Stimulated activated naive CD8-positive, alpha-beta T cell treated with anti-CD3 and anti-CD28 coated beads, Interleukin-15, amount 100 ng/mL, for 72 hours (primary cell): ENCODE data around the gene SAPCD1.
A peak's percentile ranks its signal among the peaks of the same experiment; 100 is the strongest.

Experiments
- ATAC-seq: fragments of 150-1000 bp; cut with Tn5 transposase; 2 replicates; pipeline ENCODE4 v1.10.0; 2021; ENCODE audit warnings: mild to moderate bottlenecking, moderate library complexity
- DNase-seq, 2 donors: peaks; one replicate each; pipeline ENCODE4 v3.0.0; 2021 to 2022
- H3K27ac Mint-ChIP-seq, 2 donors: one replicate each; pipeline ENCODE4 v1.8.0; 2022; ENCODE audit warnings: mild to moderate bottlenecking in 2 of 2, mixed read lengths in 2 of 2, moderate library complexity in 2 of 2
- H3K27me3 Mint-ChIP-seq: one replicate; pipeline ENCODE4 v1.8.0; 2022; ENCODE audit warnings: mixed read lengths
- H3K4me1 Mint-ChIP-seq: one replicate; pipeline ENCODE4 v1.8.0; 2022; ENCODE audit warnings: mild to moderate bottlenecking, mixed read lengths
- H3K4me3 Mint-ChIP-seq, 2 donors: one replicate each; pipeline ENCODE4 v1.8.0; 2022; ENCODE audit warnings: mild to moderate bottlenecking in 2 of 2, mixed read lengths in 2 of 2, moderate library complexity in 1 of 2
- H3K9me3 Mint-ChIP-seq, 2 donors: one replicate each; pipeline ENCODE4 v1.8.0; 2022; ENCODE audit warnings: mixed read lengths in 2 of 2

Gene SAPCD1

DNA sequence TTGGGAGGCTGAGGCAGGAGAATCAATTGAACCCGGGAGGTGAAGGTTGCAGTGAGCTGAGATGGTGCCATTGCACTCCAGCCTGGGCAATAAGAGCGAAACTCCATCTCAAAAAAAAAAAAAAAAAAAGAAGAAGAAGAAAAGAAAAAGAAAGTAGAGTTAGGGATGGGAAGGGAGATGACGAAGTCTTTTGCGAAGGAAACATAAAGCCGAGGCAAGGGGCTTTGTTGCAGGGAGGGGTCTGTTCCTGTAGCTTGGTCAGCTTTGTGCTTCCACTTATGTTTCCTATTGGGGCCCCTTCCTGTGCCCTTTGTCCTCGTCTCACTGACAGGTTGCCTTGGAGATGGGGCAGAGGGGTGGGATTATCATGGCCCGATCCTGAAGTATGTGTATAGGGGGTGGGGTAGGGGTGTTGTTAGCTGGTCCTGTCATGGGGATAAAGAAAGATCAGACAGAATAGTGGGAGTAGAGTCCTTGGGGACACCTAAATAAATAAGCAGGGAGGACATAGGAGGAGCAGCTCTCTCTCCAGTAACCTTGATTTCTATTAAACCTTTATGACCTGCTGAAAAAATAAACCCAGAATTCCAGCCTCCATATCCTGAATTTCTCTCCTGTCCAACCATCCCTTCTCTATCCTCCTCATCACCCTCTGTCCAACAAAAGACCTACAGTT lies 25.0 kb upstream of the SAPCD1 start:
- peak overlapping the region; percentile 36 to 94 for H3K27ac Mint-ChIP-seq
- ATAC-seq: no peak
- no peaks in the 10 kb centered on the region for H3K27me3 Mint-ChIP-seq
- peaks cover 70% of the 10 kb centered on the region for H3K4me1 Mint-ChIP-seq
- H3K4me3 Mint-ChIP-seq: peak overlapping the region; percentile 95 to 97
- no peaks in the 10 kb centered on the region for H3K9me3 Mint-ChIP-seq
- no peak for DNase-seq

DNA sequence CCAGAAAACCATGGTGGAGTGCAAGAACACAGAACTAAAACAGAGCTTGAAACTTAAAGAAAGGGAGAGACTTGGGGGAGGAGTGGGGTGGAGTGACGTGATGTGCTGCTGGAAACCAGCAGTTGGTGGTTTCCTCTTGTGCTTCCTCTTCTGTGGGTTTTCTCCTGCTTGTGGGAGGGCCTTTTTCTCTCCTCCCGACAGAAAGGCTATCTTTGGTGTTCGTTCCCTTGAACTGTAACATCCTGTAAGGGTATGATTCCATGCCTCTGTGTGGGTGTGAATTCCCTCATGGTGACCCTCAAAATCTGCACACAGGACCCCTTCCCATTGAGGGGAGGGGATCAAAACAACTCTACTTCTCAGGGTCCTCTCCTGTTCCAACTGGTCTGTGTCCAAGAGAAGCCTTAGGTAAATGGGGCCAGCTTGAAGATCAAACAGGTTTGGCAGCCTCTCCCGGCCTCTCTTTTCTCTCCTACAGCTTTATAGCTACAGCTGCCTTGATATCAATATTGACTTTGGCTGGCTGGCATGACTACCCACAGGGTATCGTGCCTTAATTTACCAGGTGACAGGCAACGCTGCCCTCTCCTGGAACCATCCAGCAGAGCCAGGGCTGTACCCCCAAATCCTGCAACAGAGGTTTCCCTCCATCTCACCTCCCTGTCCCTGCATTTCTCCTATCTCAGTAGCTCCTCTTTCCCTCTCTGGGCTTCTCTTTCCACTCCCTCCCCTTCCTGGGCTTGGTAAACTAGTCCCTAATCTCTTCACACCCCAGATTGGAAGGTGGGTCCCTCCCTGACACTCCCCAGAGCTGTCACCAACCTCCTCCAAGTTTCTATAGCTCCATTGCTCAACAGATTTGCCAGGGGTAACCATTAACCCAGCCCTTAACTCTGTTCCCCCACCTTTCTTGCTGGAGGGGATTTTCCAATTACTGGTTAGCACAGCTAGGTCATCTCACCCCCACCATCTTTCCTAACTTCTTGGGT lies 24.2 kb upstream of the SAPCD1 start:
- Mint-ChIP-seq H3K4me1 (peaks cover 66% of the 10 kb centered on the region), H3K9me3 (no peaks in the 10 kb centered on the region), H3K27me3 (no peaks in the 10 kb centered on the region), H3K27ac (peak overlapping the region; percentile 76 to 94), H3K4me3 (peak overlapping the region; percentile 95 to 97)
- peak; percentile 32 for ATAC-seq
- DNase-seq: peak; percentile 47 to 71

DNA sequence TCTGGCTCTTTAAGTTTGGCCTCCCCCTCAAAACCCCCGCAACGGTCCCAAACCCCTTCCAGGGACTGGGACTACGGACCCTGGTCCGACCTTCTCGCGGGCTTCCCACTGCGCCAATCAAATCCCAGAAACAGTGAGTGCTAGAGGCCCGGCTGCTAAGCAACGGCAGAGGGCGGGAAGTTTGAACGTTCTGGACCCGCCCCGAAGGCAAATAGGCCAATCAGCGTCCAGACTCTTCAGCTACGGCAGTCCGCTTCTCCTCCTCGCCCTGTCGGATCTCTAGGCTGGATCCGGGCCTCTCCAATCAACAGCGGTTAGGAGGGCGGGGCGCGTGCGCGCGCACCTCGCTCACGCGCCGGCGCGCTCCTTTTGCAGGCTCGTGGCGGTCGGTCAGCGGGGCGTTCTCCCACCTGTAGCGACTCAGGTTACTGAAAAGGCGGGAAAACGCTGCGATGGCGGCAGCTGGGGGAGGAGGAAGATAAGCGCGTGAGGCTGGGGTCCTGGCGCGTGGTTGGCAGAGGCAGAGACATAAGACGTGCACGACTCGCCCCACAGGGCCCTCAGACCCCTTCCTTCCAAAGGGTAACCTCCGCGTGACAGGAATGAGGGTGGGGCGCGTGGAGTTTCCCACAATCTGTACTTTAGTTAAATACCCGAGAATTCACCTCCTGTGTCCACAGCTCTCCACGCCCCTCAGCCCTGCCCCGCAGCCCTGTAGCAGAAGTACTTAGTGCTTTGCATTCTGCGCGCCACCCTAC lies 22.6 kb upstream of the SAPCD1 start, which contains the start of gene MSH5:
MSH5 (plus strand) TSS at position 367 of the 758 bp plus-strand sequence. CDS start 462 bp downstream, outside the sequence.
- ATAC-seq (peak; percentile 85), DNase-seq (peak; percentile 94 to 97)
- peak within 1 kb of the TSS; percentile 92 to 94 for H3K27ac Mint-ChIP-seq
- H3K4me1 Mint-ChIP-seq: peaks cover 52% of the 10 kb centered on the region
- no peaks in the 10 kb centered on the region for H3K9me3 Mint-ChIP-seq
- no peaks in the 10 kb centered on the region for H3K27me3 Mint-ChIP-seq
- peak within 1 kb of the TSS; percentile 95 to 97 for H3K4me3 Mint-ChIP-seq

GRCh38 chr6:31740397-31741223 lies 21.8 kb upstream of the SAPCD1 start:
- Mint-ChIP-seq H3K9me3 (no peaks in the 10 kb centered on the region), H3K27me3 (no peaks in the 10 kb centered on the region), H3K27ac (peak overlapping the region; percentile 92 to 94), H3K4me3 (peak overlapping the region; percentile 92 to 97), H3K4me1 (peaks cover 52% of the 10 kb centered on the region)
- DNase-seq (no peak), ATAC-seq (no peak)

- H3K27ac Mint-ChIP-seq: no peak overlapping the region
- DNase-seq (no peak), ATAC-seq (no peak)
- no peaks in the 10 kb centered on the region for H3K9me3 Mint-ChIP-seq
- H3K4me3 Mint-ChIP-seq: peak overlapping the region; percentile 52 to 97
- peaks cover 49% of the 10 kb centered on the region for H3K4me1 Mint-ChIP-seq
- H3K27me3 Mint-ChIP-seq: no peaks in the 10 kb centered on the region
These were observed 20.6 kb upstream of the SAPCD1 start for GRCh38 chr6:31741815-31742214.

GRCh38 chr6:31742894-31743293 lies 19.6 kb upstream of the SAPCD1 start:
- Mint-ChIP-seq H3K4me3 (no peak overlapping the region), H3K9me3 (no peaks in the 10 kb centered on the region)

GRCh38 chr6:31744422-31744821 lies 18.0 kb upstream of the SAPCD1 start:
- DNase-seq: no peak

More at GRCh38 chr6:31742894-31743293, 19.6 kb upstream of the SAPCD1 start:
- H3K27ac Mint-ChIP-seq: no peak overlapping the region
- DNase-seq: no peak
- no peak for ATAC-seq
- H3K4me1 Mint-ChIP-seq: peaks cover 38% of the 10 kb centered on the region
- H3K27me3 Mint-ChIP-seq: no peaks in the 10 kb centered on the region

DNA sequence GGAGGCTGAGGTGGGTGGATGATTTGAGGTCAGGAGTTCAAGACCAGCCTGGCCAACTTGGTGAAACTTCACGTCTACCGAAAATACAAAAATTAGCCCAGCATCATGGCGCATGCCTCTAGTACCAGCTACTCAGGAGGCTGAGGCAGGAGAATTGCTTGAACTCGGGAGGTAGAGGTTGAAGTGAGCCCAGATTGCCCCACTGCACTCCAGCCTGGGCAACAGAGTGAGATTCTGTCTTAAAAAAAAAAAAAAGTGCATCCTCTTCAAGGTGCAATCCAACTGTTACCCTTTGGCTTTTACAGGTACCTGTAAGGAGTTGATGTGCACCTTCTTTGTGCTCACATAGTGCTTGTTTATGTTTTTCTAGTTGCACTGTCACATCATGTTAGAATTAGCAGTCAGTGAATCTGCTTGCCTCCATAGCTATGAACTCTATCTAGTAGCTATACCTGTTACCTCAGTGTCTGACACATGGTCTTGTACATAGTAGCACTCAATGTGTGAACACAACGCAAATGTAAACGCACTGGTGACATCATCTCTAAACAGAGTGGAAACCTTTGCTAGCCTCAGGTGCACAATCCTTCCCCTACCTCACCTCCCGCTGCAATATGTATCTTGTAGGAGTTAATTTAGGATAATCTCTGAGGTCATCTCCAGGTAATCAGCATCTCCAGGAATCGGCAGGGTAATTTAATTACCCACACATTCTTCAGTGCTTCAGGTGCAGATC lies 13.0 kb upstream of the SAPCD1 start:
- no peaks in the 10 kb centered on the region for H3K4me1 Mint-ChIP-seq
- H3K27me3 Mint-ChIP-seq: no peaks in the 10 kb centered on the region
- DNase-seq (no peak), ATAC-seq (no peak)
- no peak overlapping the region for H3K4me3 Mint-ChIP-seq
- H3K9me3 Mint-ChIP-seq: no peaks in the 10 kb centered on the region
- H3K27ac Mint-ChIP-seq: no peak overlapping the region

More at GRCh38 chr6:31744422-31744821, 18.0 kb upstream of the SAPCD1 start:
- H3K9me3 Mint-ChIP-seq: no peaks in the 10 kb centered on the region
- H3K4me3 Mint-ChIP-seq: no peak overlapping the region
- no peaks in the 10 kb centered on the region for H3K27me3 Mint-ChIP-seq
- no peak overlapping the region for H3K27ac Mint-ChIP-seq
- no peak for ATAC-seq
- peaks cover 23% of the 10 kb centered on the region for H3K4me1 Mint-ChIP-seq

DNA sequence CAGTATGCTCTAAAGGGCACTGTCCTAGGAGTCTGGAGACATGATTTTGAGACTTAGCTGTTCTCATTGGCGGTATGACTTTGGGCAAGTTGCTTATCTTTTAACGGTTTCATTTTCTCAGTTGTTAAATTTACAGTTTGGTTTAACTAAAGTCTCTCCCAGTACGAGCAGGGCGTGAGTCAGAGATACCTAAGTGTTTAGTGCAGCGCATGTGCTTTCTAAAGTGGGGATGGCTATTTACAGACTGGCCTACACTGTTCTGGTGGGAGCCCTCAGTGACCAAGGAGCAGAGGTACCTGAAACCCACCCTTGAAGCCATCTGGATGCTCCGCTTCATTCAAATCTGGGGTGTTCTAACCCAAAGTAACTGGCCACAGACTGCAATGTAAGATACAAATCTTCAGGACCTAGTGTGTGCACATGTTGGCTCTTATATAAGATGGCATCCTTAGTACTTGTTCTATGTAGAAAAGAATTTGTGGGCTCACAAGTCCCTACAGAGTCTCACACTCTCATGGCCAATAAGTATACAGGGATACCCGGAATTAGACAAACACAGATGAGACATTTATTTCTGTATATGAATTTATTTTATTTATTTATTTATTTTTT lies 11.9 kb upstream of the SAPCD1 start:
- DNase-seq (no peak), ATAC-seq (no peak)
- H3K4me1 Mint-ChIP-seq: no peaks in the 10 kb centered on the region
- H3K9me3 Mint-ChIP-seq: no peaks in the 10 kb centered on the region
- no peak overlapping the region for H3K4me3 Mint-ChIP-seq
- no peak overlapping the region for H3K27ac Mint-ChIP-seq
- no peaks in the 10 kb centered on the region for H3K27me3 Mint-ChIP-seq

- H3K9me3 Mint-ChIP-seq: no peaks in the 10 kb centered on the region
- ATAC-seq (no peak), DNase-seq (no peak)
- H3K4me1 Mint-ChIP-seq: peaks cover under 1% of the 10 kb centered on the region
- no peaks in the 10 kb centered on the region for H3K27me3 Mint-ChIP-seq
- H3K27ac Mint-ChIP-seq: no peak overlapping the region
- no peak overlapping the region for H3K4me3 Mint-ChIP-seq
These were observed 9.6 kb upstream of the SAPCD1 start for GRCh38 chr6:31752739-31753319.

- no peak overlapping the region for H3K27ac Mint-ChIP-seq
These were observed 4.2 kb upstream of the SAPCD1 start for GRCh38 chr6:31758281-31758680.

DNA sequence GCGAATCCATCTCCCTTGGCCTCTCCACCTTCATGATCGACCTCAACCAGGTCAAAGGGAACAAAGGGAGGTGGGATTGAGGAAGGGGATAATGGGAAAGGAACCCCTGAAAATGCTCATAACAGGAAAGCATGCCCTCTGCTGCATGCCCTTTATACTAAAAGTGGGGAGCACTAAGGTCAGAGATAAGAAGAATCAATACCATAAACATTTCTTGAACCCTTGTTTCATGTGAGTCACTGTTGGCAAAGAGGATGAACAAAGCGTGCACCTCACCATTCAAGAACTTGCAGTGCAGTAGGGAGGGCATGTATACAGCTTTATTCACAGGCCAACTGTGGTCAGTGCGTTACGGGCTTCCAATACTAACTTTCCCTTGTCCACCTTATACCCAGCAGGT lies 1.7 kb upstream of the SAPCD1 start:
- no peak for ATAC-seq
- DNase-seq: no peak
- no peaks in the 10 kb centered on the region for H3K9me3 Mint-ChIP-seq
- peaks cover 19% of the 10 kb centered on the region for H3K4me1 Mint-ChIP-seq
- no peaks in the 10 kb centered on the region for H3K27me3 Mint-ChIP-seq
- no peak overlapping the region for H3K4me3 Mint-ChIP-seq
- H3K27ac Mint-ChIP-seq: peak overlapping the region in 1 of 2 donors; percentile 19

More at GRCh38 chr6:31758281-31758680, 4.2 kb upstream of the SAPCD1 start:
- Mint-ChIP-seq H3K9me3 (no peaks in the 10 kb centered on the region), H3K27me3 (no peaks in the 10 kb centered on the region), H3K4me3 (no peak overlapping the region), H3K4me1 (peaks cover 14% of the 10 kb centered on the region)
- no peak for DNase-seq
- ATAC-seq: no peak

DNA sequence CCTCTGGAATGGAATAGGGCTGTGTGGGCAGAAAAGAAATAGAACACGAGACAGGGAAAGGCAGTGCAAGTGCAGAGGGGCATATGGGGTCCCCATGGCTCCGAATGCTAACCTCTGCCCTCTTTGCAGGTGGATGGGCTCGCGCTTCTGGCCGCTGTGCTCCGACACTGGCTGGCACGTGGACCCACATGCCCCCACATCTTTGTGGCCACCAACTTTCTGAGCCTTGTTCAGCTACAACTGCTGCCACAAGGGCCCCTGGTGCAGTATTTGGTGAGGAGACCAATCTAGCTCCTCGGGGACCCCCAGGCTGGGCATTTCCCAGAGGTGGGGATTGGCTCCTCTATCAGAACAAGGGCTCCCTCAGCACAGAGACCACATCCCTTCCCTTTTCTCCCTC lies 1.1 kb upstream of the SAPCD1 start:
- no peak overlapping the region for H3K27ac Mint-ChIP-seq
- H3K9me3 Mint-ChIP-seq: no peaks in the 10 kb centered on the region
- no peak for ATAC-seq
- peaks cover 19% of the 10 kb centered on the region for H3K4me1 Mint-ChIP-seq
- no peak for DNase-seq
- no peak overlapping the region for H3K4me3 Mint-ChIP-seq
- H3K27me3 Mint-ChIP-seq: no peaks in the 10 kb centered on the region
